Mesenchymal stem cell (in vitro differentiated cells and primary cell): ENCODE data around the gene BDKRB1.

Experiments used
- DNase-seq: peaks from one replicate; pipeline ENCODE4 v3.0.0-alpha.2; 2013
- H2AFZ ChIP-seq: one replicate; pipeline ENCODE4 v1.6.1; 2013; ENCODE audit warnings: low read depth, mild to moderate bottlenecking, control low read depth, inconsistent platforms, low read length, moderate library complexity
- H2AK5ac ChIP-seq: 2 replicates; pipeline ENCODE4 v1.6.1; 2013; ENCODE audit warnings: low read length, moderate library complexity, mild to moderate bottlenecking, inconsistent platforms; ENCODE audit not compliant: severe bottlenecking
- H2BK120ac ChIP-seq: one replicate; pipeline ENCODE4 v1.6.1; 2013; ENCODE audit warnings: low read depth, mild to moderate bottlenecking, inconsistent platforms, low read length, moderate library complexity
- H2BK12ac ChIP-seq, 2 experiments: one replicate each; pipeline ENCODE4 v1.6.1; 2013; ENCODE audit warnings: inconsistent platforms in 2 of 2, low read length in 2 of 2, mild to moderate bottlenecking in 2 of 2, moderate library complexity in 2 of 2, control low read depth in 1 of 2
- H2BK15ac ChIP-seq: one replicate; pipeline ENCODE4 v1.6.1; 2013; ENCODE audit warnings: mild to moderate bottlenecking, low read depth, inconsistent platforms; ENCODE audit not compliant: poor library complexity, severe bottlenecking
- H2BK5ac ChIP-seq: 2 replicates; pipeline ENCODE4 v1.6.1; 2013; ENCODE audit warnings: low read depth, mild to moderate bottlenecking, low read length, control low read depth, inconsistent platforms; ENCODE audit not compliant: poor library complexity, severe bottlenecking
- H3K14ac ChIP-seq, 2 experiments: one replicate each; pipeline ENCODE4 v1.6.1; 2013; ENCODE audit warnings: inconsistent platforms in 2 of 2, low read length in 2 of 2, control low read depth in 1 of 2, mild to moderate bottlenecking in 1 of 2, moderate library complexity in 1 of 2
- H3K18ac ChIP-seq, 2 experiments: one replicate each; pipeline ENCODE4 v1.6.1; 2013; ENCODE audit warnings: inconsistent platforms in 2 of 2, low read length in 2 of 2, control low read depth in 1 of 2, low read depth in 1 of 2, mild to moderate bottlenecking in 1 of 2
- H3K23ac ChIP-seq, 2 experiments: one replicate each; pipeline ENCODE4 v1.6.1; 2013; ENCODE audit warnings: inconsistent platforms in 2 of 2, low read length in 2 of 2, mild to moderate bottlenecking in 2 of 2, moderate library complexity in 2 of 2, control low read depth in 1 of 2
- H3K27ac ChIP-seq: 2 replicates; pipeline ENCODE4 v1.5.1; 2013; ENCODE audit warnings: mild to moderate bottlenecking, moderate library complexity, low read length, control low read depth, inconsistent platforms; ENCODE audit not compliant: poor library complexity, severe bottlenecking
- H3K27me3 ChIP-seq, 2 experiments: 2 replicates each; pipeline versions ENCODE4 v1.6.1 to v1.7.0; 2013; ENCODE audit warnings: low read length in 2 of 2, mild to moderate bottlenecking in 2 of 2, moderate library complexity in 2 of 2, control low read depth in 1 of 2, inconsistent platforms in 1 of 2; ENCODE audit not compliant: control insufficient read depth in 1 of 2, insufficient read depth in 1 of 2
- H3K36me3 ChIP-seq, 2 experiments: 2 replicates each; pipeline versions ENCODE4 v1.6.1 to v1.7.0; 2013; ENCODE audit warnings: low read length in 2 of 2, control low read depth in 1 of 2, inconsistent platforms in 1 of 2, low read depth in 1 of 2, mild to moderate bottlenecking in 1 of 2; ENCODE audit not compliant: insufficient read depth in 2 of 2, control insufficient read depth in 1 of 2
- H3K4ac ChIP-seq, 2 experiments: one replicate each; pipeline ENCODE4 v1.6.1; 2013; ENCODE audit warnings: inconsistent platforms in 2 of 2, low read length in 2 of 2, mild to moderate bottlenecking in 2 of 2, moderate library complexity in 2 of 2, control low read depth in 1 of 2, low read depth in 1 of 2
- H3K4me1 ChIP-seq: 2 replicates; pipeline ENCODE4 v1.6.1; 2013; ENCODE audit warnings: low read depth, low read length, control low read depth; ENCODE audit not compliant: control insufficient read depth, insufficient read depth
- H3K4me2 ChIP-seq: 2 replicates; pipeline ENCODE4 v1.6.1; 2013; ENCODE audit warnings: low read length, mild to moderate bottlenecking, inconsistent platforms; ENCODE audit not compliant: poor library complexity, severe bottlenecking
- H3K4me3 ChIP-seq, 2 experiments: 2 replicates each; pipeline versions ENCODE4 v1.5.1 to v1.7.0; 2013; ENCODE audit warnings: low read length in 2 of 2, mild to moderate bottlenecking in 2 of 2, control low read depth in 1 of 2, low read depth in 1 of 2; ENCODE audit not compliant: insufficient read depth in 1 of 2
- H3K79me1 ChIP-seq: replicated peaks from 2 replicates; pipeline ENCODE4 v1.6.1; 2013; ENCODE audit warnings: mild to moderate bottlenecking, control low read depth, low read length, inconsistent platforms; ENCODE audit not compliant: poor library complexity, severe bottlenecking
- H3K9ac ChIP-seq: 2 replicates; pipeline ENCODE4 v1.7.0; 2013; ENCODE audit warnings: mild to moderate bottlenecking, low read length, moderate library complexity
- H3K9me3 ChIP-seq: 2 replicates; pipeline ENCODE4 v1.7.0; 2013; ENCODE audit warnings: mild to moderate bottlenecking, low read length; ENCODE audit not compliant: control insufficient read depth
- H4K8ac ChIP-seq: one replicate; pipeline ENCODE4 v1.6.1; 2013; ENCODE audit warnings: inconsistent platforms, mild to moderate bottlenecking, low read length, moderate library complexity
- H4K91ac ChIP-seq: one replicate; pipeline ENCODE4 v1.6.1; 2013; ENCODE audit warnings: mild to moderate bottlenecking, low read length, inconsistent platforms
- WGBS: methylation state at CpG from one replicate; pipeline ENCODE4 v1.1.7; 2013; ENCODE audit warnings: mixed read lengths; 5-methylcytosine and 5-hydroxymethylcytosine counted together

BDKRB1 gene

GRCh38 chr14:96261772-96262655 lies 6.0 kb downstream of the BDKRB1 start:
- Histone ChIP-seq H4K91ac (no peak overlapping the region), H2BK5ac (no peak overlapping the region), H3K9ac (no peak overlapping the region), H4K8ac (no peak overlapping the region), H3K27me3 (no peaks in the 10 kb centered on the region), H2BK120ac (no peak overlapping the region), H2BK12ac (peak overlapping the region; percentile 11 to 20), H3K36me3 (peaks cover 23 to 68% of the 10 kb centered on the region in 2 experiments), H3K18ac (peak overlapping the region; percentile 45 to 63), H3K4ac (peak overlapping the region; percentile 37 to 54), H2BK15ac (peak overlapping the region; percentile 9), H3K4me2 (no peak overlapping the region), H2AK5ac (no peak overlapping the region), H3K9me3 (peaks cover 14% of the 10 kb centered on the region), H3K4me1 (peaks cover 20% of the 10 kb centered on the region), H3K14ac (peak overlapping the region in 1 of 2 experiments; percentile 2), H3K79me1 (peaks cover 28% of the 10 kb centered on the region), H3K23ac (no peak overlapping the region), H2AFZ (no peak overlapping the region), H3K27ac (no peak overlapping the region), H3K4me3 (no peak overlapping the region)
- DNase-seq, result no peak
- WGBS, result 87% methylated on average over 15 of the region's 16 CpGs

GRCh38 chr14:96263347-96264199 lies 7.6 kb downstream of the BDKRB1 start:
- peaks cover 23 to 68% of the 10 kb centered on the region in 2 experiments for H3K36me3 ChIP-seq

GRCh38 chr14:96264200-96264553 lies 8.2 kb downstream of the BDKRB1 start:
- Histone ChIP-seq H3K9me3 (peaks cover 13% of the 10 kb centered on the region), H3K27me3 (no peaks in the 10 kb centered on the region), H2BK5ac (no peak overlapping the region), H3K9ac (no peak overlapping the region), H2BK12ac (peak overlapping the region in 1 of 2 experiments; percentile 77), H3K4ac (no peak overlapping the region), H3K14ac (no peak overlapping the region), H2BK120ac (no peak overlapping the region), H4K8ac (peak overlapping the region; percentile 66), H2AFZ (no peak overlapping the region), H3K4me1 (peaks cover 37% of the 10 kb centered on the region), H3K4me3 (no peak overlapping the region), H3K18ac (peak overlapping the region in 1 of 2 experiments; percentile 48), H3K36me3 (peaks cover 23 to 65% of the 10 kb centered on the region in 2 experiments), H3K4me2 (no peak overlapping the region), H2BK15ac (no peak overlapping the region), H3K79me1 (peaks cover 28% of the 10 kb centered on the region), H2AK5ac (no peak overlapping the region), H3K23ac (no peak overlapping the region), H3K27ac (no peak overlapping the region), H4K91ac (no peak overlapping the region)
- DNase-seq, result no peak
- WGBS, result 96% methylated on average over 13 of the region's 14 CpGs

More at GRCh38 chr14:96263347-96264199, 7.6 kb downstream of the BDKRB1 start:
- Histone ChIP-seq H3K4me3 (no peak overlapping the region), H3K4ac (no peak overlapping the region), H2BK5ac (no peak overlapping the region), H2AFZ (no peak overlapping the region), H3K23ac (no peak overlapping the region), H2BK15ac (peak overlapping the region; percentile 26), H3K27ac (no peak overlapping the region), H2AK5ac (peak overlapping the region; percentile 26), H3K79me1 (peaks cover 28% of the 10 kb centered on the region), H3K4me2 (no peak overlapping the region), H3K27me3 (no peaks in the 10 kb centered on the region), H3K9ac (no peak overlapping the region), H2BK12ac (peak overlapping the region in 1 of 2 experiments; percentile 77), H2BK120ac (no peak overlapping the region), H3K4me1 (peaks cover 31% of the 10 kb centered on the region), H4K91ac (peak overlapping the region; percentile 56), H3K14ac (no peak overlapping the region), H3K9me3 (peaks cover 14% of the 10 kb centered on the region), H4K8ac (no peak overlapping the region), H3K18ac (peak overlapping the region in 1 of 2 experiments; percentile 48)
- WGBS, result 89% methylated on average over 17 of the region's 20 CpGs
- no peak for DNase-seq

- DNase-seq, result peak; percentile 47
These were observed 8.8 kb downstream of the BDKRB1 start for GRCh38 chr14:96264853-96265252.

More at GRCh38 chr14:96264853-96265252, 8.8 kb downstream of the BDKRB1 start:
- Histone ChIP-seq H3K79me1 (peaks cover 28% of the 10 kb centered on the region), H2BK5ac (no peak overlapping the region), H2AK5ac (no peak overlapping the region), H3K14ac (no peak overlapping the region), H3K36me3 (peaks cover 23 to 58% of the 10 kb centered on the region in 2 experiments), H2BK12ac (peak overlapping the region in 1 of 2 experiments; percentile 63), H4K8ac (no peak overlapping the region), H4K91ac (no peak overlapping the region), H3K4me2 (no peak overlapping the region), H2AFZ (no peak overlapping the region), H3K18ac (peak overlapping the region in 1 of 2 experiments; percentile 41), H3K9ac (no peak overlapping the region), H3K4me1 (peaks cover 41% of the 10 kb centered on the region), H3K27ac (no peak overlapping the region), H3K4ac (no peak overlapping the region), H2BK120ac (no peak overlapping the region), H3K9me3 (peaks cover 7% of the 10 kb centered on the region), H3K23ac (no peak overlapping the region), H3K27me3 (no peaks in the 10 kb centered on the region), H3K4me3 (no peak overlapping the region), H2BK15ac (no peak overlapping the region)
- 37% methylated on average over 2 of the region's 3 CpGs for WGBS
